BLaER1 (cell line): ENCODE measurements around the gene PMPCA.

Source experiments
- H3K27ac ChIP-seq: shearing (Covaris generic); formaldehyde crosslinking; 2 replicates; pipeline ENCODE4 v1.8.1; 2022
- H3K27me3 ChIP-seq: shearing (Covaris generic); formaldehyde crosslinking; 2 replicates; pipeline ENCODE4 v1.8.1; 2022
- H3K36me3 ChIP-seq: shearing (Covaris generic); formaldehyde crosslinking; 2 replicates; pipeline ENCODE4 v1.8.1; 2022
- H3K4me1 ChIP-seq: shearing (Covaris generic); formaldehyde crosslinking; 2 replicates; pipeline ENCODE4 v1.8.1; 2022
- H3K4me2 ChIP-seq: shearing (Covaris generic); formaldehyde crosslinking; 2 replicates; pipeline ENCODE4 v1.8.1; 2022
- H3K4me3 ChIP-seq: shearing (Covaris generic); formaldehyde crosslinking; 2 replicates; pipeline ENCODE4 v1.8.1; 2022
- H3K9ac ChIP-seq: shearing (Covaris generic); formaldehyde crosslinking; 2 replicates; pipeline ENCODE4 v1.8.1; 2022
- H3K9me3 ChIP-seq: shearing (Covaris generic); formaldehyde crosslinking; 2 replicates; pipeline ENCODE4 v1.8.1; 2022
- H4K20me1 ChIP-seq: shearing (Covaris generic); formaldehyde crosslinking; 2 replicates; pipeline ENCODE4 v1.8.1; 2022
- Cebpa-rat ChIP-seq: shearing (Covaris generic); IDR thresholded peaks from 2 replicates; pipeline ENCODE4 v1.8.1; 2022

The PMPCA gene

DNA sequence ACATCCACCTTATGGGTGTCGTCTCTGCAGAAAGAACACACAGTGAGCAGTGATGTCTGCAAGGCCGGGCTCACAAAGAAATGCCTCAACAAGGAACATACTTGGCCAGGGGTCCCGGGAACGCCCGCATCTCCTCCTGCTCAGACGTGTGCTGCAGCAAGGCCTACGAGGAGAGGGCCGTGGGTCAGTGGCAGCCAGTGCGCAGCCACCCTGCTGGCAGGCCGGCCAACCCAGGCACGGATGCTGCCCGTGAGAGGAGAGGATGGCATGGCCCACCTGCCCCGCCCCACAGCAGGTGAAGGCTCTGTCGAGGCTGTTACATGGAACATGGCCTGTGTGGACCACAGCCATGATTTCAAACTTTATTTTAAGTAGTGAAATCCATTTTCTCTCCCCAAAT lies 53.1 kb downstream of the PMPCA start:
- H4K20me1 ChIP-seq, result peaks cover 97% of the 10 kb centered on the region
- H3K4me3 ChIP-seq, result no peak overlapping the region
- no peak overlapping the region for H3K4me2 ChIP-seq
- no peaks in the 10 kb centered on the region for H3K4me1 ChIP-seq
- H3K36me3 ChIP-seq, result peaks cover 100% of the 10 kb centered on the region
- H3K27ac ChIP-seq, result no peak overlapping the region
- TF ChIP-seq Cebpa-rat, result no peak
- no peak overlapping the region for H3K9ac ChIP-seq
- H3K27me3 ChIP-seq, result no peaks in the 10 kb centered on the region
- H3K9me3 ChIP-seq, result no peaks in the 10 kb centered on the region

DNA sequence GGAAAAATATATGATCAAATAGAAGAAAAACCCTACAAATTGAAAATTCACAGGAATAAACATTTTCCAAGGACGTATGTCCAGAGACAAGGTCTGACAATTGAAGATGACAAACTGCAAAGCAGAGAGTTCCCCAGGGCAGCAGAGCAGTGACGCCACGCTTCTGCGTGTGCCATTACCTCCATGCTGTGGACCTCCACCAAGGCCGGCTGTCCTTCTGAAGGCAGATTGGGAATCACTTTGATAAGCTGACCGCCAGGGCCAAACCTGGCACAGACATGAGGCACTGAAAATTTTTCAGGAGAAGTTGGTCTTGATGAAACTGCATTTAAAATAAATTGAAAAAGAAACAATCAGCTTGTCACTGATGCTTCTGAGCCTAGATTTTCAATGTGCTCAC lies 53.8 kb downstream of the PMPCA start:
- Histone ChIP-seq H3K4me1 (no peaks in the 10 kb centered on the region), H3K36me3 (peaks cover 100% of the 10 kb centered on the region), H3K4me3 (no peak overlapping the region), H3K9me3 (no peaks in the 10 kb centered on the region), H3K27me3 (no peaks in the 10 kb centered on the region), H3K9ac (no peak overlapping the region), H3K4me2 (no peak overlapping the region), H4K20me1 (peaks cover 97% of the 10 kb centered on the region), H3K27ac (no peak overlapping the region)
- no peak for TF ChIP-seq Cebpa-rat

DNA sequence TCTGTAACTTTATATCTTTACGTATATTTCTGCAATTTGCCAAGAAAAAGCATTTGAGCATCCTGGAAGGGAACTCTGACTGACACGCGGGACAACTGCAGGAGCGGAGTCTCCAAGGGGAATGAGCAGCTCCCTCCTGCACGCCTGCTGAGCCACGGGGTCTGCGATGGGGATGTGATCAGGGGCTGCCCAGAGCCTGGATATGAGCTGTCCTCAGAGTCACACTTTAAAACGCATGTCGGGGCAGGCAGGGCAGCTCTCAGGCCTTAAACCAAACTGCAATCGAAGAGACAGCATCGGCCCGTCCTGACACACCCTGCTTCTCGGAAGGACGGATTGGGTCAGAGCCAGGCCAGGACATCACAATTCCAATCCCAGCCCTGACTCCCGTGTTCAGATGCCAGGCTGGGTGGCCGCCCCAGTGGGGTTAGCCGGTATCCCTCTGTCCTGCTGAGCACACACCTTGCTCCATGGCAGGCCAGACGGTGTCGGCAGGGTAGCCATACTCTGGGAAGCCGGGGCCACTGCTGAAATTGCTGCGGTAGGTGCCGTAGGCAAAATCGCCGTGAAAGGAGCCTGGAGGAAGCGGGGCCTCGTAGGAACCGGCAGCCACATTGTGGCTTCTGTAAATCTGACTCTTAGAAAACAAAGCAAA lies 55.2 kb downstream of the PMPCA start:
- H3K9me3 ChIP-seq, result no peaks in the 10 kb centered on the region
- H3K36me3 ChIP-seq, result peaks cover 100% of the 10 kb centered on the region
- H3K27ac ChIP-seq, result no peak overlapping the region
- no peak overlapping the region for H3K4me2 ChIP-seq
- H3K4me3 ChIP-seq, result no peak overlapping the region
- no peaks in the 10 kb centered on the region for H3K4me1 ChIP-seq
- H4K20me1 ChIP-seq, result peaks cover 100% of the 10 kb centered on the region
- no peak overlapping the region for H3K9ac ChIP-seq
- TF ChIP-seq Cebpa-rat, result no peak
- H3K27me3 ChIP-seq, result no peaks in the 10 kb centered on the region

DNA sequence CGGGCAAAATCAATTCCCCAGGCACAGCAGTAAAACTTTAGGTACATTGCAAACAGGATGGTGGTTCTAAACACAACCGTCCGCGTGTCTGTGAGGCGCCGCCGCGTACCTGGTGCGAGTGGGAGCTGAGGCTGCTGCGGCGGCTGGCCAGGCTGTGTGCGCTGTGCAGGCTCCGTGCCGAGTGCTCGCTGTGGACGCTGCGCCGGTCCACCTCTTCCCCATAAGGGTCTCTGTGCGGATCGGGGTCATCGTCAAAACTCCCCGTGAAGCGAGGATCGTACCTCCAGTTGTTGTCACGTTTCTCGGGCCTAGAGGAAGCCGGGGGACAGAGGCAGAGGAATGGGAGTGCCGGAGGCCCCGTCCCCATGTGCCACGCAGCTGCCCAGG lies 55.7 kb downstream of the PMPCA start:
- Histone ChIP-seq H3K9ac (no peak overlapping the region), H3K27me3 (no peaks in the 10 kb centered on the region), H4K20me1 (peaks cover 100% of the 10 kb centered on the region), H3K4me3 (no peak overlapping the region), H3K27ac (no peak overlapping the region), H3K9me3 (no peaks in the 10 kb centered on the region), H3K4me1 (no peaks in the 10 kb centered on the region), H3K36me3 (peaks cover 100% of the 10 kb centered on the region), H3K4me2 (no peak overlapping the region)
- TF ChIP-seq Cebpa-rat, result no peak

DNA sequence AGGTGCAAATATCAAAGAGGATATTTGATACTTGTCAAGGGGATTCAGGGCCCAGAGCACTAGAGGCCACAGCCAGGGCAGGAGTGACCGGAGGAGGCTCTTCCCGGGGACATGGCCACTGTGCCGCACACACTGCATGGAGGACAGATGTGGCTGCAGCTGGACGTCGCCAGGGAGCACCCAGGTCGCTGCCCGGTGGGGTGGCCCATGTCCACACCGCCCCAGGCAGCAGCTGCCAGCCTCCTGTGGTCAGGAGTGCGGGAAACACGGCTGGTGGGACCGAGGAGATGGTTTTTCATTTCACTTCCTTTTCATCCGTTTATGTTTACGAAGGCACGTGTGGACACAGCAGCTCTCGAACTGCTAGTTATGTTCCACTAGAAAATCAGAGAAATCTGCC lies 57.3 kb downstream of the PMPCA start:
- Histone ChIP-seq H3K9ac (no peak overlapping the region), H3K4me2 (no peak overlapping the region), H3K27me3 (no peaks in the 10 kb centered on the region), H3K4me1 (peaks cover 9% of the 10 kb centered on the region), H3K27ac (no peak overlapping the region), H4K20me1 (peaks cover 100% of the 10 kb centered on the region), H3K9me3 (no peaks in the 10 kb centered on the region), H3K36me3 (peaks cover 100% of the 10 kb centered on the region), H3K4me3 (no peak overlapping the region)
- TF ChIP-seq Cebpa-rat, result no peak

DNA sequence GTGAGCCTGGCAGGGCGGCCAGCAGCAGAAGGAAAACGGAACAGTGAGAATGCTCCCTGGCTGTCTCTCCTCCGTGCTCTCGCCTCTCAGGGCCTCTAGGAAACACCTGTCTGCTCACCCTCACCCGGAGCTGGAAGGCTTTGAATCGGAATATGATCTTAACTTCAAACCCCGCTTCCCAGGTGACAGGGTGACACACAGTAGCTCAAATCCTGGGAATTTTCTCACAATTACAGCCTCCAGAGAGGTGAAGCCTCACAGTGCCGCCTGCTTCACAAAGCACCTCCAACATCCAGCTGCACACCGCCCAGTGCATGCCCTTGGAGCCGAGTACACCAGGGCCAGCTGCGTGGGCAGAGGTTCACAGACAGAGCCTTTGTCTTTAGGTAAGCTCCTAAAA lies 59.9 kb downstream of the PMPCA start:
- Histone ChIP-seq H3K9ac (no peak overlapping the region; the same call in 1 of the 2 replicates), H4K20me1 (peaks cover 100% of the 10 kb centered on the region), H3K4me3 (no peak overlapping the region), H3K9me3 (no peaks in the 10 kb centered on the region), H3K36me3 (peaks cover 100% of the 10 kb centered on the region), H3K4me1 (peaks cover 20% of the 10 kb centered on the region), H3K27ac (no peak overlapping the region), H3K4me2 (no peak overlapping the region), H3K27me3 (no peaks in the 10 kb centered on the region)
- no peak for TF ChIP-seq Cebpa-rat

DNA sequence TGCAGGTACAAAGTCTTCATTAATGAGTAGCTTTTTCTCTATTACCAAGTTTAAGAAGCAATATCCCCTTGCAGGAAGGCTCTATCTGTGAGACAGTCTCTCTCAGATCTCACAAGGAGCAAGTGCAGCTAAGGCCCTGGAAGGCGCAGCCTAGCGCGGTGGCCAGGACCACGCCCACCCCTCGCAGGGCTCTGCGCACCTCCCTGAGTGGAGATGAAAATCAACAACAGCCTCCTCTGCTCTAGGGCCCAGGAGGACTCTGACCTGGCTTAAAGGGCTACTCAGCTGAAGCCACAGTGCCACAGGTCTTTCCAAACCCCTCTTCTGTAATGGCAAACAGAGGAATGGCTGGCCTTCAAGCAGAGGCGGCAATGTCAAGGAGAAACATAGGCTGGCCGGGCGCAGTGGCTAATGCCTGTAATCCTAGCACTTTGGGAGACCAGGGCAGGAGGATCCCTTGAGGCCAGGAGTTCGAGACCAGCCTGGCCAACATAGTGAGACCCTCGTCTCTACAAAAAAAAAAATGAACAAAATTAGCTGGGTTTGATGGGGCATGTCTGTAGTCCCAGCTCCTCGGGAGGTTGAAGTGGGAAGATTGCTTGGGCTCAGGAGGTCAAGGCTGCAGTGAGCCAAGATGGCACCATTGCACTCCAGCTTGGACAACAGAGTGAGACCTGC lies 60.5 kb downstream of the PMPCA start:
- Histone ChIP-seq H3K27me3 (no peaks in the 10 kb centered on the region), H3K9ac (no peak overlapping the region; the same call in 1 of the 2 replicates), H3K4me3 (no peak overlapping the region), H4K20me1 (peaks cover 100% of the 10 kb centered on the region), H3K4me2 (no peak overlapping the region), H3K4me1 (peaks cover 20% of the 10 kb centered on the region), H3K9me3 (no peaks in the 10 kb centered on the region), H3K36me3 (peaks cover 100% of the 10 kb centered on the region), H3K27ac (no peak overlapping the region)
- no peak for TF ChIP-seq Cebpa-rat

DNA sequence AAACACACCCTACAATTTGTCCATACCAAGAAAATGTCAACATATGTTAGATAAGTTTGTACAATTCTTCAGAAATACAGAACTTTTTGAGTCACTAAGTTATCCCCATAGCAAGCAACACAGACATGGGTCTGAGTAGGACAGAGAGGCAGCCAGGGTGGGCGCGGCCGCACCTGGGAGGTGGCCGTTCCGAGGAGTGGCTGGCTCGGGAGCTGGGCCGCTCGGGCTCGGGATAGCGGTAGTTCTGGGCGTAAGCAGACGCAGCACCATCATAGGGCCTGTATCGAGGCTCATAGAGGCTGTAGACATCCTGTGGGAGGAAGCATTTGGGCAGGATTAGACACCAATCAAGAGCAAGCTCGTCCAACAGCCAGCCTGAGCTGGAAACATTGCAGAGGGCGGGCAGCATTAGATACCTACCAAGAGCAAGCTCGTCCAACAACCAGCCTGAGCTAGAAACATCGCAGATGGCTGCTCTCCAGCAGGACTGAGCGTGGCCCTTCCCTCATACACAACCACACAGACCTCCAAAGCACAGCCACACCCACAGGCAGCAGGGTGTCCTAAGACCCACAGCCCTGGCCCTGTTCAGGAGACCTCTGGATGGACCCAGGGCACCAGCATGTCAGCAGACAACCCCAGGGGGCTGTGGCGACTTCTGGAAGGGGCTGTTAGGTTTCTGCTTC lies 61.5 kb downstream of the PMPCA start:
- H3K27me3 ChIP-seq, result no peaks in the 10 kb centered on the region
- no peak overlapping the region; the same call in 1 of the 2 replicates for H3K4me2 ChIP-seq
- H3K27ac ChIP-seq, result no peak overlapping the region
- H3K4me1 ChIP-seq, result peaks cover 20% of the 10 kb centered on the region
- no peak overlapping the region for H3K4me3 ChIP-seq
- no peak for TF ChIP-seq Cebpa-rat
- peaks cover 100% of the 10 kb centered on the region for H4K20me1 ChIP-seq
- H3K9me3 ChIP-seq, result no peaks in the 10 kb centered on the region
- peaks cover 100% of the 10 kb centered on the region for H3K36me3 ChIP-seq
- H3K9ac ChIP-seq, result no peak overlapping the region

DNA sequence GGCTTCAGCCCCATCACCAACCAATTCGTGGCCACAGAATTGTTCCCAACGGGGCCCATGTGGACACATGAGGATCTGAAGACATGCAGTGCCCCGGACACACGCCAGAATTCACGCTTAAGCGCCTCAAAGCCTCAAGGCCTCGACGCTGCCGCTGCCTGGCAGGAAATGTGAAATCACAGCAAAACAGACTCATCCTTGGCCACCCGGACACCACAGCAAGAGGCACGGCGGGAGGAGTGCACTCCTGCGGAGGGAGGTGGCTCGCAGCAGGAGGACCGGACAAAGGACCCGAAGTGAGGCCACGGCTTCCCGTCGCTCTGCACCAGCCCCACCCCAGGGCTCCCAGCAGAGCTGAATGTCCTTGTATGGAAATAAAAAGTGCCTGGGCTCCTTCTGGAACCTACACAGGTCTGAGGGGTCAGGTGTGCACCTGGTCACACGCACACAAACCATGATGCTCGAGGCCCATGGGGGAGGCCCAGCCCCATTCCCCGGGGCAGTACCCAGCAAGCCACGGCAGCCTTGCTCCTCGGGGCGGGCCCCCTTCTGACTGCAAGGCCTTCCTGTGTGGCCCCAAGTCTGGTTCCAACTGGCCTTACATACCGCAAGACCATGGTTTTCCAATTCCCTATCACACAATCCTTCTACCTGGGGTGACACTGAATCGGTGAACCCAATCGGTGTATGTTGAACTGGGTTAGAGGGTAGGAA lies 62.3 kb downstream of the PMPCA start:
- peaks cover 20% of the 10 kb centered on the region for H3K4me1 ChIP-seq
- no peaks in the 10 kb centered on the region for H3K9me3 ChIP-seq
- no peak overlapping the region for H3K4me3 ChIP-seq
- no peak overlapping the region for H3K9ac ChIP-seq
- H3K4me2 ChIP-seq, result peak overlapping the region; percentile 34; the same call in 1 of the 2 replicates
- peaks cover 100% of the 10 kb centered on the region for H3K36me3 ChIP-seq
- 0 out of 2 replicates have a peak overlapping the region, but pooled peaks have one; percentile 27 for H3K27ac ChIP-seq
- peaks cover 100% of the 10 kb centered on the region for H4K20me1 ChIP-seq
- H3K27me3 ChIP-seq, result no peaks in the 10 kb centered on the region
- TF ChIP-seq Cebpa-rat, result no peak
